K562 (cell line): ENCODE measurements around the gene TCF25. TPM values are rescaled to one million over a fixed set of nuclear protein-coding genes. Genes with fewer than 3 reads are reported as not detected.

ENCODE experiments used
- ATAC-seq: fragments of 200-7000 bp; cut with Tn5 transposase; 3 replicates; pipeline ENCODE4 v1.9.1; 2020; ENCODE audit warnings: moderate library complexity
- BruUV-seq: library from RNA; stranded (reverse); fragments of 400-500 nt; replicated peaks from 2 replicates; lab custom pipeline; 2021; lab: Mats Ljungman, UMichigan
- CTCF ChIA-PET: fragments of 300-600 bp; formaldehyde crosslinking; extraction: SDS; loops from one replicate; lab custom pipeline; 2021; ENCODE audit warnings: low intra/inter-chr PET ratio; lab: Yijun Ruan, JAX
- POLR2A ChIA-PET: fragments of 300-600, 350-650 bp; sonication (Branson Sonifier 250); formaldehyde crosslinking; extraction: SDS; loops from one replicate; lab custom pipeline; 2021; ENCODE audit warnings: antibody characterized with exemption, inconsistent platforms; lab: Yijun Ruan, JAX
- DNase-seq, 4 experiments: peaks; one replicate each; pipeline versions ENCODE4 v3.0.0 to v3.0.0-alpha.2; 2011 to 2018; ENCODE audit warnings: low spot score in 3 of 4, mixed read lengths in 3 of 4; ENCODE audit errors: extremely low read depth in 1 of 4
- FAIRE-seq: peaks from 2 replicates; lab custom pipeline; 2011; peaks lifted over from hg19 to GRCh38; lab: Jason Lieb, UNC
- H2AFZ ChIP-seq: 2 replicates; pipeline ENCODE4 v1.6.0; 2011; ENCODE audit warnings: low read depth, low read length, control low read depth, inconsistent platforms
- H3K27ac ChIP-seq: fragments of 200-600 bp; 3 replicates; pipeline ENCODE4 v1.8.0; 2011; ENCODE audit warnings: low read depth, mild to moderate bottlenecking, control low read depth, inconsistent platforms, low read length, moderate library complexity, mixed read lengths; ENCODE audit errors: extremely low read depth
- H3K27me3 ChIP-seq, 2 experiments: fragments of 300-600 bp in 1 of 2; 2 replicates in 1 of 2; 3 replicates in 1 of 2; pipeline versions ENCODE4 v1.6.0 to v1.8.0; 2011; ENCODE audit warnings: inconsistent platforms in 2 of 2, low read length in 2 of 2, mild to moderate bottlenecking in 1 of 2, mixed read lengths in 1 of 2, moderate library complexity in 1 of 2; ENCODE audit not compliant: control insufficient read depth in 2 of 2, insufficient read depth in 2 of 2
- H3K36me3 ChIP-seq: fragments of 300-600 bp; 3 replicates; pipeline ENCODE4 v1.8.0; 2011; ENCODE audit warnings: mild to moderate bottlenecking, low read length, inconsistent platforms; ENCODE audit not compliant: control insufficient read depth, insufficient read depth
- H3K4me1 ChIP-seq, 2 experiments: fragments of 200-600 bp in 1 of 2; replicated peaks in 1 of 2; 2 replicates in 1 of 2; 3 replicates in 1 of 2; pipeline versions ENCODE4 v1.5.1 to v1.8.0; 2011; ENCODE audit warnings: inconsistent platforms in 2 of 2, low read length in 2 of 2, mild to moderate bottlenecking in 1 of 2, mixed read lengths in 1 of 2, moderate library complexity in 1 of 2; ENCODE audit not compliant: control insufficient read depth in 2 of 2, insufficient read depth in 2 of 2
- H3K4me2 ChIP-seq: 2 replicates; pipeline ENCODE4 v1.6.1; 2011; ENCODE audit warnings: low read length, control low read depth, inconsistent platforms, mixed read lengths; ENCODE audit not compliant: insufficient read depth
- H3K4me3 ChIP-seq: fragments of 200-600 bp; sonication (generic), shearing (Covaris generic); 2 replicates; pipeline ENCODE4 v1.5.1; 2016; ENCODE audit warnings: control low read depth, inconsistent platforms
- H3K79me2 ChIP-seq: fragments of 200-600 bp; 3 replicates; pipeline ENCODE4 v1.8.0; 2011; ENCODE audit warnings: low read length, inconsistent platforms; ENCODE audit not compliant: control insufficient read depth, insufficient read depth
- H3K9ac ChIP-seq, 2 experiments: 2 replicates each; pipeline versions ENCODE4 v1.6.0 to v1.6.1; 2011; ENCODE audit warnings: low read depth in 2 of 2, low read length in 2 of 2, control low read depth in 1 of 2, inconsistent platforms in 1 of 2, mild to moderate bottlenecking in 1 of 2, mixed read lengths in 1 of 2; ENCODE audit not compliant: insufficient read depth in 1 of 2
- H3K9me1 ChIP-seq: one replicate; pipeline ENCODE4 v1.6.0; 2011; ENCODE audit warnings: inconsistent platforms, mild to moderate bottlenecking, low read length, moderate library complexity; ENCODE audit not compliant: control insufficient read depth, insufficient read depth
- H3K9me3 ChIP-seq: replicated peaks from 2 replicates; pipeline ENCODE4 v1.5.1; 2011; ENCODE audit warnings: low read depth, low read length, inconsistent platforms; ENCODE audit not compliant: control insufficient read depth, insufficient read depth
- H4K20me1 ChIP-seq: replicated peaks from 2 replicates; pipeline ENCODE4 v1.6.1; 2011; ENCODE audit warnings: low read length, inconsistent platforms, mixed read lengths; ENCODE audit not compliant: control insufficient read depth, insufficient read depth
- EHMT2 ChIP-seq: fragments of 450-650 bp; IDR thresholded peaks from 2 replicates; pipeline ENCODE4 v1.6.1; 2018; ENCODE audit warnings: antibody characterized with exemption
- ESRRA ChIP-seq: fragments of 450-650 bp; IDR thresholded peaks from 2 replicates; pipeline ENCODE4 v1.6.1; 2014; ENCODE audit warnings: low read depth, mild to moderate bottlenecking, moderate library complexity, borderline replicate concordance
- MEF2A ChIP-seq: IDR thresholded peaks from 2 replicates; pipeline ENCODE4 v1.6.1; 2011; ENCODE audit warnings: low read depth, mild to moderate bottlenecking, low read length, moderate library complexity; ENCODE audit not compliant: control insufficient read depth
- PCBP1 ChIP-seq: fragments of 200-400 bp; formaldehyde crosslinking; IDR thresholded peaks from 2 replicates; pipeline ENCODE4 v1.6.1; 2018; ENCODE audit warnings: mild to moderate bottlenecking, low read depth, low read length; ENCODE audit not compliant: poor library complexity, severe bottlenecking
- PYGO2 ChIP-seq: fragments of 450-650 bp; IDR thresholded peaks from 2 replicates; pipeline ENCODE4 v1.6.1; 2016; ENCODE audit warnings: mild to moderate bottlenecking, missing genetic modification characterization, moderate library complexity, missing compliant biosample characterization
- RFX1 ChIP-seq: fragments of 450-650 bp; IDR thresholded peaks from 2 replicates; pipeline ENCODE4 v1.6.1; 2016; ENCODE audit warnings: mild to moderate bottlenecking, moderate library complexity
- TFAP4 ChIP-seq: sonication (generic); formaldehyde crosslinking; IDR thresholded peaks from 2 replicates; pipeline ENCODE4 v1.8.0; 2022; ENCODE audit warnings: missing genetic modification reagents, mild to moderate bottlenecking, moderate library complexity, borderline replicate concordance
- XRCC5 ChIP-seq: fragments of 200-400 bp; formaldehyde crosslinking; IDR thresholded peaks from 2 replicates; pipeline ENCODE4 v1.6.1; 2017; ENCODE audit warnings: low read depth, mild to moderate bottlenecking, low read length
- ZC3H11A ChIP-seq: IDR thresholded peaks from 2 replicates; pipeline ENCODE4 v1.6.1; 2012; ENCODE audit warnings: low read depth, low read length, improper control_type of control experiment
- ZFP36 ChIP-seq: fragments of 150-350 bp; IDR thresholded peaks from 2 replicates; pipeline ENCODE4 v1.6.1; 2018; ENCODE audit warnings: low read length, low read depth; ENCODE audit not compliant: partially characterized antibody
- ZNF175 ChIP-seq: fragments of 200-800 bp; sonication (Bioruptor generic); IDR thresholded peaks from 2 replicates; pipeline ENCODE4 v1.6.1; 2016; ENCODE audit warnings: low read depth, mild to moderate bottlenecking, missing genetic modification characterization, missing compliant biosample characterization
- ZNF263 ChIP-seq: sonication (generic); formaldehyde crosslinking; IDR thresholded peaks from 2 replicates; pipeline ENCODE4 v1.8.0; 2022; ENCODE audit warnings: mild to moderate bottlenecking, missing genetic modification reagents, borderline replicate concordance
- ZNF347 ChIP-seq: fragments of 450-650 bp; formaldehyde crosslinking; IDR thresholded peaks from 2 replicates; pipeline ENCODE4 v1.4.0; 2020; ENCODE audit warnings: low read depth, mild to moderate bottlenecking, moderate library complexity
- ZNF395 ChIP-seq: fragments of 200-800 bp; sonication (Bioruptor generic); IDR thresholded peaks from 2 replicates; pipeline ENCODE4 v1.6.1; 2017; ENCODE audit warnings: missing genetic modification characterization, missing compliant biosample characterization
- ZNF41 ChIP-seq: fragments of 250-450 bp; sonication (Bioruptor Pico); conservative IDR thresholded peaks from 2 replicates; pipeline ENCODE4 v1.4.0; 2020; ENCODE audit warnings: mild to moderate bottlenecking
- WGBS: fragments of 100-300 bp; shearing (Covaris generic); methylation state at CpG from one replicate; pipeline ENCODE4 v1.1.6; 2016; ENCODE audit warnings: low coverage, mixed read lengths; ENCODE audit not compliant: insufficient coverage; ENCODE audit errors: missing lambda C conversion rate; 5-methylcytosine and 5-hydroxymethylcytosine counted together
- in situ Hi-C: fragments of 300-500 bp; cut with MboI; formaldehyde crosslinking; loops from 4 replicates; pipeline ENCODE4 v1.15.0; 2018; ENCODE audit warnings: inconsistent platforms, mixed read lengths
- intact Hi-C: fragments of 100-400 bp; cut with micrococcal nuclease; formaldehyde crosslinking; loops from 2 replicates; pipeline ENCODE4 v1.14.2; 2022
- polyA plus RNA-seq, 8 experiments: library from polyadenylated mRNA; depleted of rRNA in 4 of 8; stranded (reverse) in 5 of 8; unstranded in 3 of 8; fragments of >200 nt; fragmentation: Nextera tagmentation in 2 of 8; fragmentation: Illumina TruSeq in 1 of 8; extraction: Ambion mirVana in 2 of 8; extraction: Trizol in 1 of 8; gene quantifications; 2 replicates each; pipeline versions ENCODE4 v1.2.1 to v1.2.3, GENCODE V29; 2011 to 2014; ENCODE audit warnings: inconsistent platforms in 1 of 8, missing spikeins in 1 of 8
- total RNA-seq, 7 experiments: library from RNA; depleted of rRNA in 6 of 7; stranded (reverse); fragments of >200 nt in 6 of 7; fragmentation: Illumina TruSeq in 2 of 7; extraction: Trizol in 2 of 7; gene quantifications; 2 replicates each; pipeline versions ENCODE4 v1.2.1 to v1.2.3, GENCODE V29; 2011 to 2021; ENCODE audit warnings: low replicate concordance in 1 of 7

Gene TCF25
- total and polyA plus RNA-seq, 9 of the 15 experiments (the other 6 are each of a cell fraction or from before 2014, with no cell fraction given) = 9.0 to 154 (median 83.8) TPM

DNA sequence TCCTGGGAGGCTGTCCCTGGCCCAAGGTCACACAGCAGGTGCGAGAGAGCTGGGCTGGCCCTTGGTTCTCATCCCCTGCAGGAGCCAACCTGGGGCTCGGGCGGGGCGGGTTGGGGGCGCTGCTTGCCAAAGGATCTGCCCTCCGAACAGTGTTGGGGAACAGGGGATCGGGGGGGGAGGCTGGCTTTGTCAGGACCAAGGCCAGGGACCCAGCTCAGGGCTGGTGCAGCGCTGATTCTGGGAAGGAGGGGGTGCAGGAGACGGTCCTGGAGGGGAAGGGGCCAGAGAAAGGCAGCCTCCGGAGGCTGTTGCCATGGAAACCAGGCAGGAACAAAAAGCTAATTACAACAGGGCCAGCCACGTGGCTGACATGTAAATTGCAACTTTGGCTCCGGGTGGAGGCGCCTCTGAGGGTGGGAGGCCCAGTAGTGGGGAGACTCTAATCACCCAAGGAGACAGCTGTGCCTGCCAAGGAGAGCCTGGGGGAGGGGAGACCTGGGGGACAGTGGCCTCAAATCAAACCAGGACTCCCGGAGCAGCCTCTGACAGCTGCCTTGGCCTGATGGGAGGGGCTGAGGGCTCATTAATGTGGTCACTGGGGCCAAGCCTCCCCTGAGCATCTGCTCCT, 51.0 kb downstream of the TCF25 start (continued):
- peak; percentile 74; the same call in 1 of the 2 replicates for TF ChIP-seq TFAP4 (CRISPR knock-in tag)
- TF ChIP-seq PYGO2 (tag) = no peak
- peak; percentile 89 for TF ChIP-seq EHMT2
- peak; percentile 97 for TF ChIP-seq RFX1
- no peak for TF ChIP-seq ESRRA
- no peak for TF ChIP-seq ZNF347 (CRISPR knock-in tag)
- TF ChIP-seq PCBP1 = no peak
- TF ChIP-seq ZNF175 = no peak
- TF ChIP-seq XRCC5 = no peak

DNA sequence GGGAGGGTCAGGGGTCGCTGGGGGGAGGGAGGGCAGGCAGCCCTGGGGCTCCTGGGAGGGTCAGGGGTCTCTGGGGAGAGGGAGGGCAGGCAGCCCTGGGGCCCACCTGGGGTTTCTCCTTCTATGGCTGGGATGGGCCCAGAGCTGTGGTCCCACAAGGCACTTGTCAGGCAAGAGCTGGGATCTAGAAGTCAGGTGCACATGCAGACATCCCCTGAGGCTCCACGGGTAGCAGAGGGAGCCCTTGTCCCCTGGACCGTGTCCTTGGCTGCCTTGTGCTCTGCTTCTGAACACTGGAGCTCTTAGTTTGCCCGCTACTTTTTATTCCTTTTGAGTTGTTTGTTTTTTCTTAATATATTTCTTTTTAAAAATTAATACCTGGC, 51.5 kb downstream of the TCF25 start:
- ChIA-PET CTCF (no interaction called here), POLR2A (interaction anchor here (0.5 to 1.7 kb wide), 6 partner anchors 10 to 108 kb away, joined by 3 to 8 read pairs (median 3); partner anchors contain the start of gene FANCA)
- no TSS peak for BruUV-seq
- ATAC-seq (no peak), FAIRE-seq (no peak), DNase-seq (no peak)
- H3K27ac ChIP-seq = no peak overlapping the region
- WGBS = 24% methylated on average over 3 of the region's 4 CpGs
- peaks cover 21 to 68% of the 10 kb centered on the region in 2 experiments for H3K4me1 ChIP-seq
- H3K9me1 ChIP-seq = no peaks in the 10 kb centered on the region
- in situ Hi-C loops = no loop called here
- TF ChIP-seq ZNF395 (CRISPR knock-in tag) (no peak), ZC3H11A (no peak), ZFP36 (no peak), ZNF41 (no peak), MEF2A (no peak), ZNF263 (no peak)
- H3K79me2 ChIP-seq = no peaks in the 10 kb centered on the region; the same call in 2 of the 3 replicates
- H3K4me2 ChIP-seq = no peak overlapping the region
- H3K27me3 ChIP-seq = no peaks in the 10 kb centered on the region
- peak overlapping the region in 1 of 2 experiments; percentile 75; a peak in 1 of 4 replicates for H3K9ac ChIP-seq
- 0 out of 2 replicates have a peak, but pooled peaks cover 12% of the 10 kb centered on the region for H4K20me1 ChIP-seq
- no peak overlapping the region for H2AFZ ChIP-seq
- H3K36me3 ChIP-seq = no peaks in the 10 kb centered on the region
- intact Hi-C loops = loop anchor here (5.0 to 10.0 kb wide), 3 partner anchors 50 to 152 kb away; partner anchors contain the start of genes FANCA and PRDM7
- H3K9me3 ChIP-seq = no peaks in the 10 kb centered on the region
- H3K4me3 ChIP-seq = no peak overlapping the region
